ENCODE data around the gene BACH2. TPM values are rescaled to one million over a fixed set of nuclear protein-coding genes. Genes with fewer than 3 reads are reported as not detected.

BACH2 gene
- total and polyA plus RNA-seq, 9 of the 15 experiments (the other 6 are each of a cell fraction or from before 2014, with no cell fraction given) = 0.06 to 3.1 (median 0.59) TPM

- TF ChIP-seq TCF7 (IDR thresholded peaks at IDR 0.05; ENCODE audit: borderline replicate concordance) (no peak), NR4A1 (CRISPR knock-in tag; IDR thresholded peaks at IDR 0.05) (no peak), NR4A1 (tag; IDR thresholded peaks at IDR 0.05) (peak; percentile 67; the same call in 1 of the 2 replicates), BCL6 (CRISPR knock-in tag; IDR thresholded peaks at IDR 0.05) (0 out of 2 replicates have a peak, but pooled peaks have one; percentile 64), TAF7 (tag; IDR thresholded peaks at IDR 0.05) (no peak), IFI16 (CRISPR knock-in tag; IDR thresholded peaks at IDR 0.05) (no peak), SIRT6 (IDR thresholded peaks at IDR 0.05; ENCODE audit: low read depth, low read length) (no peak), TEAD1 (CRISPR knock-in tag; IDR thresholded peaks at IDR 0.05) (no peak), HNRNPL (IDR thresholded peaks at IDR 0.05; ENCODE audit: low read depth, low read length) (no peak), COPS2 (conservative IDR thresholded peaks at IDR 0.05) (no peak), MLX (CRISPR knock-in tag; conservative IDR thresholded peaks at IDR 0.05) (no peak)
Observed at GRCh38 chr6:89965441-89966227, 331.0 kb downstream of the BACH2 start (continued).

GRCh38 chr6:89963391-89963790 is 333.3 kb downstream of the BACH2 start:
- Histone ChIP-seq H3K27ac (ENCODE audit: extremely low read depth, low read depth, low read length) (no peak overlapping the region), H3K9ac (ENCODE audit: insufficient read depth in 1 of 2, low read depth in 2 of 2, low read length in 2 of 2) (no peak overlapping the region), H4K20me1 (replicated peaks; ENCODE audit: control insufficient read depth, insufficient read depth, low read length) (no peaks in the 10 kb centered on the region), H3K4me1 (replicated peaks in 1 of 2; ENCODE audit: control insufficient read depth in 2 of 2, insufficient read depth in 2 of 2, low read length in 2 of 2) (no peaks in the 10 kb centered on the region), H2AFZ (ENCODE audit: low read depth, low read length) (no peak overlapping the region), H3K9me1 (ENCODE audit: control insufficient read depth, insufficient read depth, low read length) (no peaks in the 10 kb centered on the region), H3K4me3 (no peak overlapping the region), H3K4me2 (ENCODE audit: insufficient read depth, low read length) (no peak overlapping the region), H3K27me3 (ENCODE audit: control insufficient read depth in 2 of 2, insufficient read depth in 2 of 2, low read length in 2 of 2) (peaks cover 3 to 11% of the 10 kb centered on the region in 2 experiments; a peak in 4 of 5 replicates), H3K36me3 (ENCODE audit: control insufficient read depth, insufficient read depth, low read length) (no peaks in the 10 kb centered on the region), H3K9me3 (replicated peaks; ENCODE audit: control insufficient read depth, insufficient read depth, low read depth, low read length) (no peaks in the 10 kb centered on the region), H3K79me2 (ENCODE audit: control insufficient read depth, insufficient read depth, low read length) (no peaks in the 10 kb centered on the region)
- DNase-seq (ENCODE audit: extremely low read depth in 1 of 4, low spot score in 3 of 4) (no peak), ATAC-seq (no peak), FAIRE-seq (no peak)
- BruUV-seq (replicated peaks) = no TSS peak
- WGBS (ENCODE audit: insufficient coverage, low coverage, missing lambda C conversion rate) = 6% methylated on average over 3 of the region's 3 CpGs
- ChIA-PET POLR2A (no interaction called here), CTCF (ENCODE audit: low intra/inter-chr PET ratio) (no interaction called here)
- intact Hi-C loops (cut with micrococcal nuclease) (no loop called here), in situ Hi-C loops (cut with MboI) (no loop called here)
- no peak for TF ChIP-seq BRF2 (IDR thresholded peaks at IDR 0.05; ENCODE audit: borderline replicate concordance, insufficient read depth, insufficient read length)
- no peak for TF ChIP-seq ZNF197 (CRISPR knock-in tag; IDR thresholded peaks at IDR 0.05; ENCODE audit: low read depth)
- no peak for TF ChIP-seq DMBX1 (CRISPR knock-in tag; IDR thresholded peaks at IDR 0.05; ENCODE audit: borderline replicate concordance)
- no peak for TF ChIP-seq MCM5 (IDR thresholded peaks at IDR 0.05; ENCODE audit: low read depth)
- no peak for TF ChIP-seq TAF1 (IDR thresholded peaks at IDR 0.05; ENCODE audit: control insufficient read depth, extremely low read depth, insufficient read depth, low read length, severe bottlenecking)
- no peak for TF ChIP-seq ESRRB (CRISPR knock-in tag; IDR thresholded peaks at IDR 0.05; ENCODE audit: borderline replicate concordance)
- TF ChIP-seq ARNT (IDR thresholded peaks at IDR 0.05) = no peak
- TF ChIP-seq BRCA1 (IDR thresholded peaks at IDR 0.05) = no peak
- no peak for TF ChIP-seq BRCA1 (CRISPR knock-in tag; IDR thresholded peaks at IDR 0.05)
- no peak for TF ChIP-seq GABPB1 (CRISPR knock-in tag; IDR thresholded peaks at IDR 0.05)

Measured in K562 (cell line).